ENCODE results near the gene CDH22. TPM values are rescaled to one million over a fixed set of nuclear protein-coding genes. Genes with fewer than 3 reads are reported as not detected.

The CDH22 gene
- total and polyA plus RNA-seq, 10 of the 15 experiments (the other 5 are each of a cell fraction or from before 2014, with no cell fraction given), result not detected

DNA sequence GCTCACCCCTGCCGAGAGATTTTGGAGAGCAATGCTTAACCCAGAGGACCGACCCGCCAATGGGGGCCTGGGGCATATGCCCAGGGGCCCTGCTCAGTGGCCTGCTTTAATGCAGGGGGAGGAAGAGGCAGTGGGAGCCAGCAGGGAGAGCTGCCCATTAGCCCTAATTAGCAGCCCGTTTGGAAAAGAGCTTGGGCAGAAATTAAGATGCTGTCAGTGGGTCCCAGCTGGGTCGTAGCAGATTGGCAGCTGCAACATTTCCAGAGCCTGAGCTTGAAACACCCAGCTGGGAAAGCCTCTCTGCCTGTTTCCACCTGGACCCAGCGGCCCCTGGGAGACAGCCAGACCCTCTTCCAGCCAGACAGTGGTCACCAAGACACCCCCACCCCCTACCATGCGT, 150.7 kb downstream of the CDH22 start:
- Histone ChIP-seq H3K9me3 (replicated peaks; ENCODE audit: control insufficient read depth, insufficient read depth, low read length) (no peaks in the 10 kb centered on the region), H3K27ac (ENCODE audit: control insufficient read depth, insufficient read depth) (no peak overlapping the region), H4K20me1 (ENCODE audit: control insufficient read depth, insufficient read depth) (no peaks in the 10 kb centered on the region), H3K4me3 (no peak overlapping the region), H3K4me1 (ENCODE audit: control insufficient read depth, insufficient read depth, low read length) (no peaks in the 10 kb centered on the region), H3K36me3 (ENCODE audit: control insufficient read depth in 2 of 2, insufficient read depth in 2 of 2, low read length in 1 of 2) (no peaks in the 10 kb centered on the region), H3K79me2 (ENCODE audit: control insufficient read depth, insufficient read depth, low read length) (no peaks in the 10 kb centered on the region), H2AFZ (ENCODE audit: control insufficient read depth, low read depth, low read length) (no peak overlapping the region), H3K4me2 (ENCODE audit: control insufficient read depth, insufficient read depth) (no peak overlapping the region), H3K27me3 (replicated peaks in 1 of 2; ENCODE audit: control insufficient read depth in 2 of 2, insufficient read depth in 2 of 2, low read length in 1 of 2) (peaks cover 0 to 1% of the 10 kb centered on the region in 2 experiments; a peak in 3 of 4 replicates), H3K9ac (ENCODE audit: control insufficient read depth, insufficient read depth, low read length) (no peak overlapping the region)
- POLR2A ChIA-PET, result interaction anchor here (0.8 kb wide), 1 partner anchor 38 kb away, joined by 4 read pairs; no protein-coding TSS in a partner anchor
- DNase-seq (ENCODE audit: low read depth, low spot score) (no peak), ATAC-seq (no peak), FAIRE-seq (no peak)
- RAD21 ChIA-PET (ENCODE audit: unreplicated experiment), result no interaction called here
- 20% methylated on average over 6 of the region's 7 CpGs for WGBS (ENCODE audit: insufficient coverage, insufficient replicate concordance, low lambda C conversion rate, missing lambda C conversion rate)
- intact Hi-C loops (cut with micrococcal nuclease; ENCODE audit: unreplicated experiment), result no loop called here
- no TSS peak for BruUV-seq (replicated peaks)
- TF ChIP-seq CBX5 (IDR thresholded peaks at IDR 0.05; ENCODE audit: low read depth) (no peak), KDM1A (IDR thresholded peaks at IDR 0.05; ENCODE audit: borderline replicate concordance) (no peak), POLR2AphosphoS2 (IDR thresholded peaks at IDR 0.05; ENCODE audit: low read depth, low read length) (no peak), POU2F2 (IDR thresholded peaks at IDR 0.05; ENCODE audit: borderline replicate concordance, low read depth, low read length) (no peak), MXI1 (IDR thresholded peaks at IDR 0.05; ENCODE audit: low read depth, low read length) (no peak), MYC (IDR thresholded peaks at IDR 0.05; ENCODE audit: insufficient read depth, insufficient read length, insufficient replicate concordance, low read length, severe bottlenecking) (no peak), BMI1 (IDR thresholded peaks at IDR 0.05; ENCODE audit: borderline replicate concordance) (no peak), TCF12 (IDR thresholded peaks at IDR 0.05; ENCODE audit: low read depth, low read length) (no peak), USF1 (IDR thresholded peaks at IDR 0.05; ENCODE audit: borderline replicate concordance, extremely low read length, insufficient read depth, low read depth, low read length) (no peak), SREBF2 (IDR thresholded peaks at IDR 0.05; ENCODE audit: low read length) (no peak), ELK1 (IDR thresholded peaks at IDR 0.05; ENCODE audit: low read depth, low read length) (no peak), HCFC1 (IDR thresholded peaks at IDR 0.05; ENCODE audit: low read length) (no peak), BACH1 (IDR thresholded peaks at IDR 0.05; ENCODE audit: borderline replicate concordance) (no peak)
- TF ChIP-seq, protein P1, sequence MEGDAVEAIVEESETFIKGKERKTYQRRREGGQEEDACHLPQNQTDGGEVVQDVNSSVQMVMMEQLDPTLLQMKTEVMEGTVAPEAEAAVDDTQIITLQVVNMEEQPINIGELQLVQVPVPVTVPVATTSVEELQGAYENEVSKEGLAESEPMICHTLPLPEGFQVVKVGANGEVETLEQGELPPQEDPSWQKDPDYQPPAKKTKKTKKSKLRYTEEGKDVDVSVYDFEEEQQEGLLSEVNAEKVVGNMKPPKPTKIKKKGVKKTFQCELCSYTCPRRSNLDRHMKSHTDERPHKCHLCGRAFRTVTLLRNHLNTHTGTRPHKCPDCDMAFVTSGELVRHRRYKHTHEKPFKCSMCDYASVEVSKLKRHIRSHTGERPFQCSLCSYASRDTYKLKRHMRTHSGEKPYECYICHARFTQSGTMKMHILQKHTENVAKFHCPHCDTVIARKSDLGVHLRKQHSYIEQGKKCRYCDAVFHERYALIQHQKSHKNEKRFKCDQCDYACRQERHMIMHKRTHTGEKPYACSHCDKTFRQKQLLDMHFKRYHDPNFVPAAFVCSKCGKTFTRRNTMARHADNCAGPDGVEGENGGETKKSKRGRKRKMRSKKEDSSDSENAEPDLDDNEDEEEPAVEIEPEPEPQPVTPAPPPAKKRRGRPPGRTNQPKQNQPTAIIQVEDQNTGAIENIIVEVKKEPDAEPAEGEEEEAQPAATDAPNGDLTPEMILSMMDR (IDR thresholded peaks at IDR 0.05 in 2 of 3, conservative IDR thresholded peaks at IDR 0.05 in 1 of 3; ENCODE audit: control insufficient read depth in 2 of 3, extremely low read depth in 1 of 3, insufficient read depth in 1 of 3, low read depth in 3 of 3, low read length in 3 of 3), result no peak
- TF ChIP-seq, protein P2, sequence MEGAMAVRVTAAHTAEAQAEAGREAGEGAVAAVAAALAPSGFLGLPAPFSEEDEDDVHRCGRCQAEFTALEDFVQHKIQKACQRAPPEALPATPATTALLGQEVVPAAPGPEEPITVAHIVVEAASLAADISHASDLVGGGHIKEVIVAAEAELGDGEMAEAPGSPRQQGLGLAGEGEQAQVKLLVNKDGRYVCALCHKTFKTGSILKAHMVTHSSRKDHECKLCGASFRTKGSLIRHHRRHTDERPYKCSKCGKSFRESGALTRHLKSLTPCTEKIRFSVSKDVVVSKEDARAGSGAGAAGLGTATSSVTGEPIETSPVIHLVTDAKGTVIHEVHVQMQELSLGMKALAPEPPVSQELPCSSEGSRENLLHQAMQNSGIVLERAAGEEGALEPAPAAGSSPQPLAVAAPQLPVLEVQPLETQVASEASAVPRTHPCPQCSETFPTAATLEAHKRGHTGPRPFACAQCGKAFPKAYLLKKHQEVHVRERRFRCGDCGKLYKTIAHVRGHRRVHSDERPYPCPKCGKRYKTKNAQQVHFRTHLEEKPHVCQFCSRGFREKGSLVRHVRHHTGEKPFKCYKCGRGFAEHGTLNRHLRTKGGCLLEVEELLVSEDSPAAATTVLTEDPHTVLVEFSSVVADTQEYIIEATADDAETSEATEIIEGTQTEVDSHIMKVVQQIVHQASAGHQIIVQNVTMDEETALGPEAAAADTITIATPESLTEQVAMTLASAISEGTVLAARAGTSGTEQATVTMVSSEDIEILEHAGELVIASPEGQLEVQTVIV (IDR thresholded peaks at IDR 0.05; ENCODE audit: borderline replicate concordance, partially characterized antibody), result no peak
- SMC1A ChIA-PET (ENCODE audit: uncharacterized antibody, unreplicated experiment), result interaction anchor here (1.0 kb wide), 1 partner anchor 16 kb away, joined by 3 read pairs; no protein-coding TSS in a partner anchor
- CTCF ChIA-PET, result interaction anchor here (0.9 to 1.8 kb wide), 3 partner anchors 18 to 63 kb away, joined by 3 to 6 read pairs (median 3); no protein-coding TSS in a partner anchor
- in situ Hi-C loops (cut with MboI), result no loop called here

Data from GM12878 (cell line).